OCI-LY3 (cell line): ENCODE results near the gene ITGB1.

Experiments used
- H2AFZ ChIP-seq: fragments of 200-600, 300-600 bp; shearing (Covaris generic); 2 replicates; pipeline ENCODE4 v1.6.0; 2014; ENCODE audit warnings: antibody characterized with exemption, low read depth, low read length
- H3K27ac ChIP-seq: fragments of 200-600, 300-600 bp; sonication (generic); 2 replicates; pipeline ENCODE4 v1.5.1; 2014; ENCODE audit warnings: mild to moderate bottlenecking, low read length, moderate library complexity, mixed read lengths
- H3K27me3 ChIP-seq: fragments of 200-600, 300-600 bp; sonication (generic); 2 replicates; pipeline ENCODE4 v1.6.1; 2014; ENCODE audit warnings: low read depth, low read length, mixed read lengths
- H3K36me3 ChIP-seq: fragments of 200-600, 300-600 bp; sonication (generic); replicated peaks from 2 replicates; pipeline ENCODE3; 2014; ENCODE audit warnings: low read depth, low read length, mixed read lengths
- H3K4me1 ChIP-seq: fragments of 300-600, 200-600 bp; sonication (generic); 2 replicates; pipeline ENCODE4 v1.6.1; 2014; ENCODE audit warnings: low read length, mixed read lengths
- H3K4me2 ChIP-seq: fragments of 200-600, 300-600 bp; sonication (generic); 2 replicates; pipeline ENCODE4 v1.6.1; 2014; ENCODE audit warnings: low read length, mixed read lengths
- H3K4me3 ChIP-seq: fragments of 300-600, 200-600 bp; sonication (generic); 2 replicates; pipeline ENCODE4 v1.5.1; 2014; ENCODE audit warnings: antibody characterized with exemption, mild to moderate bottlenecking, low read length, moderate library complexity
- H3K79me2 ChIP-seq: fragments of 300-600, 200-600 bp; shearing (Covaris generic); 2 replicates; pipeline ENCODE4 v1.6.1; 2014; ENCODE audit warnings: mild to moderate bottlenecking, low read length, mixed read lengths
- H3K9ac ChIP-seq: fragments of 300-600, 200-600 bp; shearing (Covaris generic); 2 replicates; pipeline ENCODE4 v1.6.0; 2014; ENCODE audit warnings: mild to moderate bottlenecking, low read length, moderate library complexity
- H3K9me3 ChIP-seq: fragments of 200-600, 300-600 bp; shearing (Covaris generic); 2 replicates; pipeline ENCODE4 v1.6.1; 2014; ENCODE audit warnings: low read length, mixed read lengths; ENCODE audit not compliant: insufficient read depth
- H4K20me1 ChIP-seq: fragments of 200-600, 300-600 bp; sonication (generic); 2 replicates; pipeline ENCODE4 v1.6.1; 2016; ENCODE audit warnings: low read length, mixed read lengths; ENCODE audit not compliant: insufficient read depth
- EZH2phosphoT487 ChIP-seq: fragments of 200-600 bp; shearing (Covaris generic); IDR thresholded peaks from 2 replicates; pipeline ENCODE4 v1.6.1; 2018; ENCODE audit warnings: antibody characterized with exemption, mixed run types, low read depth
- TF ChIP-seq, protein P1 (sequence below): fragments of 200-600, 300-600 bp; sonication (generic); IDR thresholded peaks from 2 replicates; pipeline ENCODE4 v1.5.1; 2014; ENCODE audit warnings: antibody characterized with exemption, low read length, low read depth

The ITGB1 gene

DNA sequence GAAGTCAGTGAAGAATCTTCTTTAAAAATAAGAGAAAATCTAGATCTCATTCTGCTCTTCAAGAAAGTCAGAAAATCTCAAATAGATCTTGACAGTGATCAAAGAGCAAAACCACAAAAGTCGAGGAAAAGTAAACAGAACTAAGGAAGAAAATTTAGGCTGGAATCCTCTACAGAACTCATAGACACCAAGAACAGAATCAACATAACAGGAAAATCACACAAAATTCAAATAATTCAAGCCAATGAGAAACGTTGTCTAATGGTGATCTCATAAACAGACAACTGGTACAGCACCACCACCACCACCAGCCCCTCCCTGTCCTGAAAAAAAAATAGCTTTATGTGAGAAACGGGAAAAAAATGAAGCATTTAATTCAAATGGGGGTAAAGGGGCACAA is 6.9 kb downstream of the ITGB1 start:
- Histone ChIP-seq H3K4me1 (peaks cover 5% of the 10 kb centered on the region), H3K9me3 (no peaks in the 10 kb centered on the region), H3K4me3 (no peak overlapping the region), H3K36me3 (no peaks in the 10 kb centered on the region), H3K27me3 (peaks cover 9% of the 10 kb centered on the region), H4K20me1 (peaks cover 2% of the 10 kb centered on the region; the same call in 1 of the 2 replicates), H3K27ac (no peak overlapping the region), H2AFZ (no peak overlapping the region), H3K4me2 (no peak overlapping the region), H3K9ac (no peak overlapping the region), H3K79me2 (no peaks in the 10 kb centered on the region)
- TF ChIP-seq, protein P1, sequence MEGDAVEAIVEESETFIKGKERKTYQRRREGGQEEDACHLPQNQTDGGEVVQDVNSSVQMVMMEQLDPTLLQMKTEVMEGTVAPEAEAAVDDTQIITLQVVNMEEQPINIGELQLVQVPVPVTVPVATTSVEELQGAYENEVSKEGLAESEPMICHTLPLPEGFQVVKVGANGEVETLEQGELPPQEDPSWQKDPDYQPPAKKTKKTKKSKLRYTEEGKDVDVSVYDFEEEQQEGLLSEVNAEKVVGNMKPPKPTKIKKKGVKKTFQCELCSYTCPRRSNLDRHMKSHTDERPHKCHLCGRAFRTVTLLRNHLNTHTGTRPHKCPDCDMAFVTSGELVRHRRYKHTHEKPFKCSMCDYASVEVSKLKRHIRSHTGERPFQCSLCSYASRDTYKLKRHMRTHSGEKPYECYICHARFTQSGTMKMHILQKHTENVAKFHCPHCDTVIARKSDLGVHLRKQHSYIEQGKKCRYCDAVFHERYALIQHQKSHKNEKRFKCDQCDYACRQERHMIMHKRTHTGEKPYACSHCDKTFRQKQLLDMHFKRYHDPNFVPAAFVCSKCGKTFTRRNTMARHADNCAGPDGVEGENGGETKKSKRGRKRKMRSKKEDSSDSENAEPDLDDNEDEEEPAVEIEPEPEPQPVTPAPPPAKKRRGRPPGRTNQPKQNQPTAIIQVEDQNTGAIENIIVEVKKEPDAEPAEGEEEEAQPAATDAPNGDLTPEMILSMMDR = no peak
- TF ChIP-seq EZH2phosphoT487 = no peak

DNA sequence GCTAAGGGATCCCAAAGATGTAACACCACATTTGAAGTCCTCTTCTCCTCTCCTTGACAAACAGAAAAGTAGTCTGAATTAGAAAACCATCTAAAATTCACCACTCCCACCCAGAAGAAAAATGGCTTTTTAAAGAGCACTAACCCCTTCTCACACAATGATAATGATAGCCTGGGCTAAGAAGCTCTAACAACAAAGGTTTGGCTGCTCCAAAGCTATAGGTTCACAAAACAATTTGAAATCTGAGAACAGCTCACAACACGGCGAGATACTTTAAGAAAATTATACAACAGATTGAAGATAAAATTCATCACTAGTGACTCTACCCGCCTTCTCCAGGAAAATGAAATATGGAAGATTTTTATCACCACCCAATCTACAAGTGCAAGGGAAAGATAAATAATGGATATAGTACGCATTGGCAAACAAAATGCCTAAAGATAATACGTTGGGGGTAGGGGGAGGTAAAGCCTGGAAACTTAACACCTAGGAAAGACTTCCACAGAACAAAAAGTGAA is 7.4 kb downstream of the ITGB1 start:
- H3K9me3 ChIP-seq = no peaks in the 10 kb centered on the region
- H3K9ac ChIP-seq = no peak overlapping the region
- H3K27me3 ChIP-seq = peaks cover 9% of the 10 kb centered on the region
- H3K79me2 ChIP-seq = no peaks in the 10 kb centered on the region
- peaks cover 5% of the 10 kb centered on the region for H3K4me1 ChIP-seq
- no peak overlapping the region for H3K4me3 ChIP-seq
- TF ChIP-seq, protein P1 = no peak
- TF ChIP-seq EZH2phosphoT487 = no peak
- no peak overlapping the region for H2AFZ ChIP-seq
- H3K36me3 ChIP-seq = no peaks in the 10 kb centered on the region
- peaks cover 2% of the 10 kb centered on the region; the same call in 1 of the 2 replicates for H4K20me1 ChIP-seq
- no peak overlapping the region for H3K27ac ChIP-seq
- H3K4me2 ChIP-seq = no peak overlapping the region

DNA sequence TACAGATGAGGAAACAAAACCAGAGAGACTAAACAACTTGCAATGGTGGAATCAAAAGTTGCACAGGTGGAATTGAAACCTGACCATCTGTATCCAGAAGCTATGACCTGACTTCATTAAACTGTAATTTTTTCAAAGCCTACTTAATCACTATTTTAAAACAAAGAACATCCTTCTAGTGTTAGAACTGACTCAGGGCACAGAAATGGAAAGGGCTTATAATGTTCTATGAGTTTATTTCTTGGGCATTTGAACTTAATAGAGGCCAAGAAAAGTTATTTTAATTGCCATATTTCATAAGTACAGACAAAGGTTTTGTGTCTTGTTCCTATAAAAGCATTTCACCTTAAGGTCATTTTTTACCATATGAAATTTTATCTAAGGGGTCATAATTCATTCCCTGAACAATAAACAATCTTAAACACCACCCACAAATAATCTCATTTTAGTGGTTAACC is 8.8 kb downstream of the ITGB1 start:
- Histone ChIP-seq H3K4me1 (peaks cover 5% of the 10 kb centered on the region), H3K9me3 (no peaks in the 10 kb centered on the region), H3K4me2 (no peak overlapping the region), H3K36me3 (no peaks in the 10 kb centered on the region), H3K27ac (no peak overlapping the region), H3K4me3 (no peak overlapping the region), H3K79me2 (no peaks in the 10 kb centered on the region), H4K20me1 (0 out of 2 replicates have a peak, but pooled peaks cover 2% of the 10 kb centered on the region), H3K27me3 (no peaks in the 10 kb centered on the region), H2AFZ (no peak overlapping the region), H3K9ac (no peak overlapping the region)
- TF ChIP-seq, protein P1 = no peak
- TF ChIP-seq EZH2phosphoT487 = no peak

DNA sequence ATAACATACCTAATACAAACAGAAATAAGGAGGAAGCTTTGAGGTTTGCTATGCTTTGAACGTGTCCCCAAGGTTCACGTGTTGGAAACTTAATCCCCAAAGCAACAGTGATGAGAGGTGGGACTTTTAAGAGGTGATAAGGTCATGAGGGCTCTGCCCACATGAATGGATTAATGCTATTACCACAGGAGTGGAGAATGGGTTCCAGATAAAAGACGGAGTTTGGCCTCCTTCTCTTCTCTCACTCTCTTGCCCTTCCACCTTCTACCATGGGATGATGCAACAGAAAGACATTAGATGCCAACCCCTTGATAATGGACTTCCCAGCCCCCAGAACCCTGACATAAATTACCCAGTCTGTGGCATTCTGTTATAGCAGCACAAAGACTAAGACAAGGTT is 9.6 kb downstream of the ITGB1 start:
- TF ChIP-seq, protein P1 = no peak
- no peak for TF ChIP-seq EZH2phosphoT487
- Histone ChIP-seq H3K79me2 (no peaks in the 10 kb centered on the region; the same call in 1 of the 2 replicates), H3K4me2 (no peak overlapping the region), H3K9me3 (no peaks in the 10 kb centered on the region), H4K20me1 (0 out of 2 replicates have a peak, but pooled peaks cover 2% of the 10 kb centered on the region), H3K4me1 (peaks cover 12% of the 10 kb centered on the region), H3K4me3 (no peak overlapping the region), H2AFZ (no peak overlapping the region), H3K9ac (no peak overlapping the region), H3K36me3 (no peaks in the 10 kb centered on the region), H3K27me3 (no peaks in the 10 kb centered on the region), H3K27ac (no peak overlapping the region)
